ENCODE results near the gene RNU6-9.

RNU6-9 gene

GRCh38 chr19:937259-937694 is 44.0 kb downstream of the RNU6-9 start:
- DNase-seq = no peak

- DNase-seq = no peak
Measured at GRCh38 chr19:938233-938923, 45.1 kb downstream of the RNU6-9 start.

- no peak for DNase-seq
Measured at GRCh38 chr19:939439-939838, 46.2 kb downstream of the RNU6-9 start.

- DNase-seq = no peak
Measured at GRCh38 chr19:939922-940321, 46.6 kb downstream of the RNU6-9 start.

GRCh38 chr19:940591-941291 is 47.5 kb downstream of the RNU6-9 start:
- no peak for DNase-seq

- no peak for DNase-seq
Measured at GRCh38 chr19:941292-942132, 48.2 kb downstream of the RNU6-9 start.

GRCh38 chr19:942133-942645 is 48.9 kb downstream of the RNU6-9 start:
- DNase-seq = no peak
